ENCODE data around the gene TRAK2. TPM values are rescaled to one million over a fixed set of nuclear protein-coding genes. Genes with fewer than 3 reads are reported as not detected.

Gene TRAK2
- total RNA-seq, 1 experiment from 2014 or later, result 12.8 TPM

DNA sequence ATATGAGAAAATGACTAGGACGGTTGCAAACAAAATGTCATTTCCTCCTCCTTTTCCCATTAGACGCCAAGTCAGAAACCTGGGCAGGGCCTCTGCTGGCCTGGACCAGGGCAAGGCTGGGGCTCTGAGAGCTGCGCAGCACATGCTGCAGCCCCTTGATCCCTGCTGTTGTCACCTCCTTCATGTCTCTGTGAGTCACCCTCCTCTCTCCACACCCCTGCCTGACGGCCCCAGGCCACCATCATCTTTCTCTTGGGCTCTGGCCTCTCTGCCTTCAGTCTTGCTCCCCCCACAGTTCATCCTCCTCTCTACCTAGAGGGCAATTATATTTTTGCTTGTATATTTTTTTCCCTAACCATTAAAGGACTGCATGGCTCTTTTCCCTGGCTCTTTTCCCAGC lies 104.1 kb downstream of the TRAK2 start:
- no peaks in the 10 kb centered on the region for H3K27me3 Mint-ChIP-seq (ENCODE audit: low read depth)
- ATAC-seq (no peak), DNase-seq (ENCODE audit: low spot score) (no peak)
- H3K4me1 Mint-ChIP-seq, result peaks cover 7% of the 10 kb centered on the region
- POLR2A ChIA-PET, result no interaction called here
- TF ChIP-seq SMAD3 (CRISPR knock-in tag; IDR thresholded peaks at IDR 0.05; ENCODE audit: borderline replicate concordance) (no peak), NR3C1 (CRISPR knock-in tag; conservative IDR thresholded peaks at IDR 0.05; ENCODE audit: low read depth) (no peak)
- CTCF ChIA-PET, result interaction anchor here (1.6 kb wide), 1 partner anchor 17 kb away, joined by 6 read pairs; no protein-coding TSS in a partner anchor
- H3K4me3 Mint-ChIP-seq, result no peak overlapping the region
- no peaks in the 10 kb centered on the region for H3K9me3 Mint-ChIP-seq
- H3K27ac Mint-ChIP-seq, result no peak overlapping the region
- no peaks in the 10 kb centered on the region for H3K36me3 Mint-ChIP-seq

DNA sequence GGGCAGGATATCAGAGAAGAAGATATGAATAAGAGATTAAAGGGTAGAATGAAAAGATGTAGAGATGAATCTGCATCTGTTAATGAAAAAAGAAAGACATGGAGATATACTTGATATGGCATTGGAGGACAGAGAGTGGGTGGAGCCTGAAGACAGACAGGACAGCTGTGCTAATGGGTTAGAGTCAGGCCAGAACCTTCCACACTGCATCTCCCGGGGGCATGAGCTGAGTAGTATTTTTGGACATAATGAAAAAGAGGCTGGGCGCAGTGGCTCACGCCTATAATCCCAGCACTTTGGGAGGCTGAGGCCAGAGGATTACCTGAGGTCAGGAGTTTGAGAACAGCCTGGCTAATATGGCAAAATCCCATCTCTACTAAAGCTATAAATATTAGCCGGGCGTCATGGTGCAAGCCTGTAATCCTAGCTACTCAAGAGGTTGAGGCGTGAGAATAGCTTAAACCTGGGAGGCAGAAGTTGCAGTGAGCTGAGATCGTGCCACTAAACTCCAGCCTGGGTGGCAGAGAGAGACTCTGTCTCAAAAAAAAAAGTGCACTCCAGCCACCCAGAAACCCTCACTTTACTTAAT lies 105.5 kb downstream of the TRAK2 start:
- Mint-ChIP-seq H3K27ac (no peak overlapping the region), H3K4me1 (peaks cover 7% of the 10 kb centered on the region), H3K9me3 (no peaks in the 10 kb centered on the region), H3K27me3 (ENCODE audit: low read depth) (no peaks in the 10 kb centered on the region), H3K4me3 (no peak overlapping the region), H3K36me3 (no peaks in the 10 kb centered on the region)
- POLR2A ChIA-PET, result no interaction called here
- CTCF ChIA-PET, result interaction anchor here (0.9 to 1.9 kb wide), 4 partner anchors 18 to 113 kb away, joined by 3 to 9 read pairs (median 6); no protein-coding TSS in a partner anchor
- no peak for DNase-seq (ENCODE audit: low spot score)
- no peak for TF ChIP-seq SMAD4 (CRISPR knock-in tag; IDR thresholded peaks at IDR 0.05)
- TF ChIP-seq OVOL2 (CRISPR knock-in tag; IDR thresholded peaks at IDR 0.05; ENCODE audit: borderline replicate concordance), result no peak
- TF ChIP-seq, protein P1, sequence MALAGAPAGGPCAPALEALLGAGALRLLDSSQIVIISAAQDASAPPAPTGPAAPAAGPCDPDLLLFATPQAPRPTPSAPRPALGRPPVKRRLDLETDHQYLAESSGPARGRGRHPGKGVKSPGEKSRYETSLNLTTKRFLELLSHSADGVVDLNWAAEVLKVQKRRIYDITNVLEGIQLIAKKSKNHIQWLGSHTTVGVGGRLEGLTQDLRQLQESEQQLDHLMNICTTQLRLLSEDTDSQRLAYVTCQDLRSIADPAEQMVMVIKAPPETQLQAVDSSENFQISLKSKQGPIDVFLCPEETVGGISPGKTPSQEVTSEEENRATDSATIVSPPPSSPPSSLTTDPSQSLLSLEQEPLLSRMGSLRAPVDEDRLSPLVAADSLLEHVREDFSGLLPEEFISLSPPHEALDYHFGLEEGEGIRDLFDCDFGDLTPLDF (CRISPR knock-in tag; IDR thresholded peaks at IDR 0.05), result no peak
- TF ChIP-seq SOX15 (CRISPR knock-in tag; IDR thresholded peaks at IDR 0.05), result no peak
- TF ChIP-seq, protein P2, sequence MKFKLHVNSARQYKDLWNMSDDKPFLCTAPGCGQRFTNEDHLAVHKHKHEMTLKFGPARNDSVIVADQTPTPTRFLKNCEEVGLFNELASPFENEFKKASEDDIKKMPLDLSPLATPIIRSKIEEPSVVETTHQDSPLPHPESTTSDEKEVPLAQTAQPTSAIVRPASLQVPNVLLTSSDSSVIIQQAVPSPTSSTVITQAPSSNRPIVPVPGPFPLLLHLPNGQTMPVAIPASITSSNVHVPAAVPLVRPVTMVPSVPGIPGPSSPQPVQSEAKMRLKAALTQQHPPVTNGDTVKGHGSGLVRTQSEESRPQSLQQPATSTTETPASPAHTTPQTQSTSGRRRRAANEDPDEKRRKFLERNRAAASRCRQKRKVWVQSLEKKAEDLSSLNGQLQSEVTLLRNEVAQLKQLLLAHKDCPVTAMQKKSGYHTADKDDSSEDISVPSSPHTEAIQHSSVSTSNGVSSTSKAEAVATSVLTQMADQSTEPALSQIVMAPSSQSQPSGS (CRISPR knock-in tag; IDR thresholded peaks at IDR 0.05; ENCODE audit: borderline replicate concordance, low read depth), result no peak
- ATAC-seq, result no peak

DNA sequence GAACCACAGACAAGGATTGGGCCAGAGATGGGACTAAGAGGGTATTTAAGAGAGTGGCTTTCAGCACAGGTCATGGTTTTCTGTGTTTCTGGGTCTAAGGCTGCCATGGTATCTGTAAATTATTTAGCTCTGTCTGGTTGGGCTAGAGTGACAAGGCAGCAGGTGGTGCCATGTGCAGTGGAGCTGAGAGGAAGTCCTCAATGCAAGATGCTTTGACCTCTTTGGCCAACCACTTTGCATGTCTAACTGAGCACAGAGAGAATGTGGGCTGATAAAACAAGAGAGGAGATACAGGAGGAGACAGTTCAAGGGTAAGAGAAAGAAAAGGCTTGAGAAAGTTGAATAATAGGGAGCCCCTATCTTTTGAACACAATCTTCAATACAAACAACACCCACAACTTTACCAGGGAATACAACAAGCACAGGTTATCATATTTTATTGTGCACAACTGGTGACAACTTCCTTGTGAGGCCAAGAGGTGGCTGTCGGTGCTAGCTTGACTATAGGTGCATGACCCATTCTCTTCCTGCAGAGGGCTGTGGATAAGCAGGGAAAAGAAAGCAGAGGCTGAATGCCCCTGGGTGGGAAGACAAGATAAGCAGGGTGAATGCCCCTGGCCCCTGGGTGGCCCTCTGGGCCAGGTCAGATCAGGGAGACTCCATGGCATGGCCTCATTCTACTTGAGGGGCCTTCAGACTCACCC lies 106.4 kb downstream of the TRAK2 start:
- H3K9me3 Mint-ChIP-seq, result no peaks in the 10 kb centered on the region
- H3K27ac Mint-ChIP-seq, result no peak overlapping the region
- DNase-seq (ENCODE audit: low spot score) (no peak), ATAC-seq (peak; percentile 89)
- TF ChIP-seq, protein P3, sequence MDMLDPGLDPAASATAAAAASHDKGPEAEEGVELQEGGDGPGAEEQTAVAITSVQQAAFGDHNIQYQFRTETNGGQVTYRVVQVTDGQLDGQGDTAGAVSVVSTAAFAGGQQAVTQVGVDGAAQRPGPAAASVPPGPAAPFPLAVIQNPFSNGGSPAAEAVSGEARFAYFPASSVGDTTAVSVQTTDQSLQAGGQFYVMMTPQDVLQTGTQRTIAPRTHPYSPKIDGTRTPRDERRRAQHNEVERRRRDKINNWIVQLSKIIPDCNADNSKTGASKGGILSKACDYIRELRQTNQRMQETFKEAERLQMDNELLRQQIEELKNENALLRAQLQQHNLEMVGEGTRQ (CRISPR knock-in tag; IDR thresholded peaks at IDR 0.05), result no peak
- TF ChIP-seq MXD4 (CRISPR knock-in tag; IDR thresholded peaks at IDR 0.05; ENCODE audit: borderline replicate concordance), result no peak
- no peak for TF ChIP-seq ATF1 (CRISPR knock-in tag; IDR thresholded peaks at IDR 0.05)
- TF ChIP-seq HMGA2 (CRISPR knock-in tag; IDR thresholded peaks at IDR 0.05), result no peak
- TF ChIP-seq ZNF232 (CRISPR knock-in tag; IDR thresholded peaks at IDR 0.05), result no peak
- TF ChIP-seq TEAD4 (CRISPR knock-in tag; IDR thresholded peaks at IDR 0.05), result no peak
- no peak for TF ChIP-seq NR3C1 (CRISPR knock-in tag; conservative IDR thresholded peaks at IDR 0.05; ENCODE audit: low read depth)
- no peak for TF ChIP-seq SMAD4 (CRISPR knock-in tag; IDR thresholded peaks at IDR 0.05)
- no peak for TF ChIP-seq CREB1 (CRISPR knock-in tag; IDR thresholded peaks at IDR 0.05)
- TF ChIP-seq, protein P4, sequence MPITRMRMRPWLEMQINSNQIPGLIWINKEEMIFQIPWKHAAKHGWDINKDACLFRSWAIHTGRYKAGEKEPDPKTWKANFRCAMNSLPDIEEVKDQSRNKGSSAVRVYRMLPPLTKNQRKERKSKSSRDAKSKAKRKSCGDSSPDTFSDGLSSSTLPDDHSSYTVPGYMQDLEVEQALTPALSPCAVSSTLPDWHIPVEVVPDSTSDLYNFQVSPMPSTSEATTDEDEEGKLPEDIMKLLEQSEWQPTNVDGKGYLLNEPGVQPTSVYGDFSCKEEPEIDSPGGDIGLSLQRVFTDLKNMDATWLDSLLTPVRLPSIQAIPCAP (CRISPR knock-in tag; IDR thresholded peaks at IDR 0.05), result no peak
- TF ChIP-seq, protein P5, sequence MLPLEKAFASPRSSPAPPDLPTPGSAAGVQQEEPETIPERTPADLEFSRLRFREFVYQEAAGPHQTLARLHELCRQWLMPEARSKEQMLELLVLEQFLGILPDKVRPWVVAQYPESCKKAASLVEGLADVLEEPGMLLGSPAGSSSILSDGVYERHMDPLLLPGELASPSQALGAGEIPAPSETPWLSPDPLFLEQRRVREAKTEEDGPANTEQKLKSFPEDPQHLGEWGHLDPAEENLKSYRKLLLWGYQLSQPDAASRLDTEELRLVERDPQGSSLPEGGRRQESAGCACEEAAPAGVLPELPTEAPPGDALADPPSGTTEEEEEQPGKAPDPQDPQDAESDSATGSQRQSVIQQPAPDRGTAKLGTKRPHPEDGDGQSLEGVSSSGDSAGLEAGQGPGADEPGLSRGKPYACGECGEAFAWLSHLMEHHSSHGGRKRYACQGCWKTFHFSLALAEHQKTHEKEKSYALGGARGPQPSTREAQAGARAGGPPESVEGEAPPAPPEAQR (CRISPR knock-in tag; IDR thresholded peaks at IDR 0.05), result no peak
- H3K27me3 Mint-ChIP-seq (ENCODE audit: low read depth), result no peaks in the 10 kb centered on the region
- no peaks in the 10 kb centered on the region for H3K36me3 Mint-ChIP-seq
- ChIA-PET POLR2A (interaction anchor here (0.7 to 0.8 kb wide), 2 partner anchors 18 to 1622 kb away, joined by 3 read pairs; no protein-coding TSS in a partner anchor), CTCF (interaction anchor here (0.5 to 1.9 kb wide), 4 partner anchors 19 to 207 kb away, joined by 3 to 9 read pairs (median 5); no protein-coding TSS in a partner anchor)
- peaks cover 7% of the 10 kb centered on the region for H3K4me1 Mint-ChIP-seq
- H3K4me3 Mint-ChIP-seq, result no peak overlapping the region

All from WTC11 (cell line).